ENCODE data around the gene DYSF. TPM values are rescaled to one million over a fixed set of nuclear protein-coding genes. Genes with fewer than 3 reads are reported as not detected.

Gene DYSF
- total RNA-seq, 1 experiment from 2014 or later = 0.89 TPM

GRCh38 chr2:71608441-71608840, 155.1 kb downstream of the DYSF start (continued):
- TF ChIP-seq EZH2 (IDR thresholded peaks at IDR 0.05) = no peak

- DNase-seq (ENCODE audit: low read depth, low spot score) (no peak), ATAC-seq (no peak)
- H3K9me2 ChIP-seq (ENCODE audit: insufficient read depth) = no peaks in the 10 kb centered on the region
- H3K27ac ChIP-seq (ENCODE audit: low read depth, low read length) = no peak overlapping the region
- no peaks in the 10 kb centered on the region for H3K4me1 ChIP-seq (ENCODE audit: control insufficient read depth in 1 of 2, insufficient read depth in 2 of 2, low read length in 2 of 2)
- H2AFZ ChIP-seq (ENCODE audit: low read depth, low read length, poor library complexity, severe bottlenecking) = no peak overlapping the region
- no peak overlapping the region for H3K4me2 ChIP-seq (ENCODE audit: low read length)
- no peak for TF ChIP-seq YY1 (IDR thresholded peaks at IDR 0.05; ENCODE audit: extremely low read depth, insufficient replicate concordance, low read depth, low read length)
- no peak for TF ChIP-seq SP1 (IDR thresholded peaks at IDR 0.05; ENCODE audit: low read depth)
- TF ChIP-seq ELF1 (IDR thresholded peaks at IDR 0.05; ENCODE audit: borderline replicate concordance, low read depth) = no peak
- no peak for TF ChIP-seq POLR2A (IDR thresholded peaks at IDR 0.05; ENCODE audit: borderline replicate concordance, extremely low read depth, insufficient read depth, insufficient read length)
- TF ChIP-seq EZH2 (IDR thresholded peaks at IDR 0.05) = no peak
- no peak for TF ChIP-seq FOSL1 (IDR thresholded peaks at IDR 0.05; ENCODE audit: low read depth)
- TF ChIP-seq TCF7L2 (IDR thresholded peaks at IDR 0.05; ENCODE audit: borderline replicate concordance, extremely low read depth, insufficient read depth, insufficient read length) = no peak
- no peak for TF ChIP-seq SIN3A (IDR thresholded peaks at IDR 0.05; ENCODE audit: low read depth)
- H3K36me3 ChIP-seq (ENCODE audit: control insufficient read depth in 1 of 2, insufficient read depth in 2 of 2, low read length in 2 of 2) = no peaks in the 10 kb centered on the region
- CTCF ChIA-PET = interaction anchor here (1.7 kb wide), 2 partner anchors 189 to 191 kb away, joined by 6 to 13 read pairs; no protein-coding TSS in a partner anchor
- H3K27me3 ChIP-seq (ENCODE audit: insufficient read depth, low read length) = peaks cover 14% of the 10 kb centered on the region; the same call in 1 of the 2 replicates
- intact Hi-C loops (cut with micrococcal nuclease) = no loop called here
- H3K9me3 ChIP-seq (ENCODE audit: control insufficient read depth in 1 of 2, insufficient read depth in 1 of 2, low read depth in 1 of 2, low read length in 2 of 2) = no peaks in the 10 kb centered on the region
- BruUV-seq (replicated peaks) = no TSS peak
- POLR2A ChIA-PET = no interaction called here
- H4K20me1 ChIP-seq (ENCODE audit: insufficient read depth) = no peaks in the 10 kb centered on the region
- RAD21 ChIA-PET (ENCODE audit: low non-redundant PET in 1 of 2, low total read pairs in 2 of 2, uncharacterized antibody in 2 of 2, unreplicated experiment in 2 of 2) = no interaction called here
- no peak overlapping the region for H3K4me3 ChIP-seq (replicated peaks in 1 of 2; ENCODE audit: low read depth in 1 of 2, low read length in 2 of 2)
- no peaks in the 10 kb centered on the region for H3K79me2 ChIP-seq (ENCODE audit: insufficient read depth, low read length)
- H3K9ac ChIP-seq (ENCODE audit: low read length) = no peak overlapping the region
Measured at GRCh38 chr2:71609029-71609428, 155.7 kb downstream of the DYSF start.

GRCh38 chr2:71609441-71609840, 156.1 kb downstream of the DYSF start:
- ChIA-PET POLR2A (no interaction called here), CTCF (interaction anchor here (1.1 to 1.7 kb wide), 3 partner anchors 187 to 191 kb away, joined by 5 to 13 read pairs (median 6); no protein-coding TSS in a partner anchor), RAD21 (ENCODE audit: low non-redundant PET in 1 of 2, low total read pairs in 2 of 2, uncharacterized antibody in 2 of 2, unreplicated experiment in 2 of 2) (no interaction called here)
- H3K4me2 ChIP-seq (ENCODE audit: low read length) = no peak overlapping the region
- H3K27ac ChIP-seq (ENCODE audit: low read depth, low read length) = no peak overlapping the region
- H3K9me3 ChIP-seq (ENCODE audit: control insufficient read depth in 1 of 2, insufficient read depth in 1 of 2, low read depth in 1 of 2, low read length in 2 of 2) = no peaks in the 10 kb centered on the region
- no peak overlapping the region for H2AFZ ChIP-seq (ENCODE audit: low read depth, low read length, poor library complexity, severe bottlenecking)
- H3K9ac ChIP-seq (ENCODE audit: low read length) = no peak overlapping the region
- no peaks in the 10 kb centered on the region for H3K36me3 ChIP-seq (ENCODE audit: control insufficient read depth in 1 of 2, insufficient read depth in 2 of 2, low read length in 2 of 2)
- peak; percentile 7; the same call in 1 of the 2 replicates for ATAC-seq
- H3K27me3 ChIP-seq (ENCODE audit: insufficient read depth, low read length) = peaks cover 14% of the 10 kb centered on the region; the same call in 1 of the 2 replicates
- TF ChIP-seq SRF (IDR thresholded peaks at IDR 0.05; ENCODE audit: low read depth) (no peak), ELF1 (IDR thresholded peaks at IDR 0.05; ENCODE audit: borderline replicate concordance, low read depth) (no peak), EZH2phosphoT487 (IDR thresholded peaks at IDR 0.05; ENCODE audit: borderline replicate concordance) (no peak), TCF7L2 (IDR thresholded peaks at IDR 0.05; ENCODE audit: borderline replicate concordance, extremely low read depth, insufficient read depth, insufficient read length) (no peak), POLR2A (IDR thresholded peaks at IDR 0.05; ENCODE audit: borderline replicate concordance, extremely low read depth, insufficient read depth, insufficient read length) (no peak), CEBPB (IDR thresholded peaks at IDR 0.05; ENCODE audit: low read depth) (no peak), JUND (IDR thresholded peaks at IDR 0.05) (no peak), CBX3 (IDR thresholded peaks at IDR 0.05; ENCODE audit: low read depth) (no peak), ZNF274 (IDR thresholded peaks at IDR 0.05; ENCODE audit: low read depth, low read length) (no peak), ZFX (IDR thresholded peaks at IDR 0.05) (no peak), SIN3A (IDR thresholded peaks at IDR 0.05; ENCODE audit: low read depth) (no peak), CTCF (IDR thresholded peaks at IDR 0.05 in 2 of 3, conservative IDR thresholded peaks at IDR 0.05 in 1 of 3; ENCODE audit: borderline replicate concordance in 1 of 3, insufficient read depth in 1 of 3, low read depth in 2 of 3, low read length in 2 of 3) (no peak)
- H4K20me1 ChIP-seq (ENCODE audit: insufficient read depth) = no peaks in the 10 kb centered on the region
- H3K4me3 ChIP-seq (replicated peaks in 1 of 2; ENCODE audit: low read depth in 1 of 2, low read length in 2 of 2) = no peak overlapping the region
- H3K79me2 ChIP-seq (ENCODE audit: insufficient read depth, low read length) = no peaks in the 10 kb centered on the region
- DNase-seq (ENCODE audit: low read depth, low spot score) = no peak
- no TSS peak for BruUV-seq (replicated peaks)
- H3K4me1 ChIP-seq (ENCODE audit: control insufficient read depth in 1 of 2, insufficient read depth in 2 of 2, low read length in 2 of 2) = no peaks in the 10 kb centered on the region
- H3K9me2 ChIP-seq (ENCODE audit: insufficient read depth) = no peaks in the 10 kb centered on the region
- intact Hi-C loops (cut with micrococcal nuclease) = no loop called here
